HUES6 (cell line): ENCODE results near the gene PCSK6.
"Not testable (repeated sequence)": the region's sequence is repeated elsewhere in the genome, so short reads cannot be mapped to it uniquely, and the experiment has no call there.

Source experiments
- H3K27ac ChIP-seq: 2 replicates; pipeline ENCODE4 v1.7.0; 2013; ENCODE audit warnings: low read depth, mild to moderate bottlenecking, low read length, inconsistent platforms
- H3K27me3 ChIP-seq: 2 replicates; pipeline ENCODE4 v1.6.1; 2013; ENCODE audit warnings: low read length; ENCODE audit not compliant: control insufficient read depth, insufficient read depth
- H3K36me3 ChIP-seq: 2 replicates; pipeline ENCODE4 v1.6.1; 2013; ENCODE audit warnings: low read length; ENCODE audit not compliant: control insufficient read depth, insufficient read depth
- H3K4me1 ChIP-seq: 2 replicates; pipeline ENCODE4 v1.6.1; 2013; ENCODE audit warnings: low read length; ENCODE audit not compliant: control insufficient read depth, insufficient read depth
- H3K4me3 ChIP-seq: 2 replicates; pipeline ENCODE4 v1.5.1; 2013; ENCODE audit warnings: low read depth, low read length
- H3K9ac ChIP-seq: one replicate; pipeline ENCODE4 v1.6.1; 2013; ENCODE audit warnings: mild to moderate bottlenecking, low read length
- H3K9me3 ChIP-seq: 2 replicates; pipeline ENCODE4 v1.6.1; 2013; ENCODE audit warnings: low read depth, low read length; ENCODE audit not compliant: control insufficient read depth, insufficient read depth

The PCSK6 gene

GRCh38 chr15:101342056-101342455, 147.5 kb downstream of the PCSK6 start:
- Histone ChIP-seq H3K4me1 (no peaks in the 10 kb centered on the region), H3K9me3 (no peaks in the 10 kb centered on the region), H3K27me3 (peaks cover 10% of the 10 kb centered on the region; the same call in 1 of the 2 replicates), H3K4me3 (no peak overlapping the region), H3K36me3 (no peaks in the 10 kb centered on the region), H3K27ac (no peak overlapping the region), H3K9ac (no peak overlapping the region)

GRCh38 chr15:101338502-101339057, 150.9 kb downstream of the PCSK6 start:
- H3K9ac ChIP-seq: no peak overlapping the region
- H3K4me1 ChIP-seq: no peaks in the 10 kb centered on the region
- H3K36me3 ChIP-seq: no peaks in the 10 kb centered on the region
- H3K27me3 ChIP-seq: peaks cover 14% of the 10 kb centered on the region; the same call in 1 of the 2 replicates
- H3K9me3 ChIP-seq: peaks cover 13% of the 10 kb centered on the region
- H3K27ac ChIP-seq: no peak overlapping the region
- H3K4me3 ChIP-seq: no peak overlapping the region

GRCh38 chr15:101337976-101338375, 151.5 kb downstream of the PCSK6 start:
- Histone ChIP-seq H3K9ac (no peak overlapping the region), H3K4me1 (no peaks in the 10 kb centered on the region), H3K27me3 (peaks cover 14% of the 10 kb centered on the region; the same call in 1 of the 2 replicates), H3K36me3 (no peaks in the 10 kb centered on the region), H3K4me3 (no peak overlapping the region), H3K9me3 (peaks cover 13% of the 10 kb centered on the region), H3K27ac (no peak overlapping the region)

- H3K27ac ChIP-seq, H3K36me3 ChIP-seq, H3K9ac ChIP-seq, H3K4me1 ChIP-seq: not testable (repeated sequence)
- Histone ChIP-seq H3K4me3 (peak overlapping the region; percentile 42), H3K27me3 (peaks cover 36% of the 10 kb centered on the region; the same call in 1 of the 2 replicates), H3K9me3 (peaks cover 13% of the 10 kb centered on the region)
Measured at GRCh38 chr15:101333907-101334789, 155.4 kb downstream of the PCSK6 start.

GRCh38 chr15:101332061-101332467, 157.4 kb downstream of the PCSK6 start:
- Histone ChIP-seq H3K9me3 (peaks cover 13% of the 10 kb centered on the region), H3K27me3 (peaks cover 31% of the 10 kb centered on the region; the same call in 1 of the 2 replicates), H3K4me3 (no peak overlapping the region), H3K27ac (no peak overlapping the region), H3K36me3 (no peaks in the 10 kb centered on the region), H3K4me1 (no peaks in the 10 kb centered on the region), H3K9ac (no peak overlapping the region)

GRCh38 chr15:101329867-101330380, 159.6 kb downstream of the PCSK6 start:
- Histone ChIP-seq H3K4me3 (no peak overlapping the region), H3K9me3 (peaks cover 12% of the 10 kb centered on the region), H3K27ac (no peak overlapping the region), H3K4me1 (no peaks in the 10 kb centered on the region), H3K27me3 (peaks cover 26% of the 10 kb centered on the region; the same call in 1 of the 2 replicates), H3K36me3 (no peaks in the 10 kb centered on the region), H3K9ac (no peak overlapping the region)

- Histone ChIP-seq H3K9me3 (peaks cover 6% of the 10 kb centered on the region), H3K9ac (no peak overlapping the region), H3K27me3 (peaks cover 26% of the 10 kb centered on the region; the same call in 1 of the 2 replicates), H3K4me3 (no peak overlapping the region), H3K36me3 (no peaks in the 10 kb centered on the region), H3K4me1 (no peaks in the 10 kb centered on the region), H3K27ac (no peak overlapping the region)
Measured at GRCh38 chr15:101329309-101329863, 160.1 kb downstream of the PCSK6 start.

GRCh38 chr15:101328001-101328400, 161.5 kb downstream of the PCSK6 start:
- H3K9ac ChIP-seq: no peak overlapping the region
- peaks cover 26% of the 10 kb centered on the region; the same call in 1 of the 2 replicates for H3K27me3 ChIP-seq
- no peaks in the 10 kb centered on the region for H3K36me3 ChIP-seq

GRCh38 chr15:101327147-101327740, 162.3 kb downstream of the PCSK6 start:
- Histone ChIP-seq H3K27me3 (peaks cover 26% of the 10 kb centered on the region; the same call in 1 of the 2 replicates), H3K4me3 (no peak overlapping the region), H3K9me3 (no peaks in the 10 kb centered on the region), H3K36me3 (no peaks in the 10 kb centered on the region), H3K4me1 (no peaks in the 10 kb centered on the region), H3K27ac (no peak overlapping the region), H3K9ac (no peak overlapping the region)

More at GRCh38 chr15:101328001-101328400, 161.5 kb downstream of the PCSK6 start:
- Histone ChIP-seq H3K27ac (no peak overlapping the region), H3K9me3 (no peaks in the 10 kb centered on the region), H3K4me3 (no peak overlapping the region), H3K4me1 (no peaks in the 10 kb centered on the region)

GRCh38 chr15:101326462-101327146, 162.9 kb downstream of the PCSK6 start:
- H3K9ac ChIP-seq: no peak overlapping the region
- H3K36me3 ChIP-seq: no peaks in the 10 kb centered on the region
- peaks cover 19% of the 10 kb centered on the region; the same call in 1 of the 2 replicates for H3K27me3 ChIP-seq
- H3K9me3 ChIP-seq: no peaks in the 10 kb centered on the region
- no peak overlapping the region for H3K27ac ChIP-seq
- no peaks in the 10 kb centered on the region for H3K4me1 ChIP-seq
- no peak overlapping the region for H3K4me3 ChIP-seq
